CD8-positive, alpha-beta memory T cell (primary cell): Measurements from ENCODE around the gene GATM. TPM values are rescaled to one million over a fixed set of nuclear protein-coding genes. Genes with fewer than 3 reads are reported as not detected.
A peak's percentile ranks its signal among the peaks of the same experiment; 100 is the strongest.

Experiments used
- CTCF ChIA-PET: fragments of 350-600 bp; sonication (Branson Sonifier 250); formaldehyde crosslinking; loops from one replicate; lab custom pipeline; 2021; ENCODE audit warnings: antibody characterized with exemption; lab: Charles Lee
- POLR2A ChIA-PET: fragments of 350-600 bp; sonication (Branson Sonifier 250); formaldehyde crosslinking; loops from one replicate; lab custom pipeline; 2021; ENCODE audit warnings: antibody characterized with exemption; lab: Charles Lee
- DNase-seq, 5 donors: peaks; one replicate each; pipeline versions ENCODE4 v3.0.0 to v3.0.0-alpha.2; 2020 to 2022; ENCODE audit warnings: mixed read lengths in 1 of 5
- H3K27ac ChIP-seq: one replicate; pipeline ENCODE4 v1.7.0; 2013; ENCODE audit warnings: low read depth, mild to moderate bottlenecking, low read length, moderate library complexity
- H3K27me3 ChIP-seq: 2 replicates; pipeline ENCODE4 v1.7.0; 2013; ENCODE audit warnings: low read length, mild to moderate bottlenecking; ENCODE audit not compliant: insufficient read depth, poor library complexity, severe bottlenecking
- H3K36me3 ChIP-seq: 2 replicates; pipeline ENCODE4 v1.7.0; 2013; ENCODE audit warnings: mild to moderate bottlenecking, low read length, moderate library complexity; ENCODE audit not compliant: insufficient read depth
- H3K4me1 ChIP-seq: 2 replicates; pipeline ENCODE4 v1.7.0; 2013; ENCODE audit warnings: mild to moderate bottlenecking, low read length, moderate library complexity; ENCODE audit not compliant: insufficient read depth
- H3K4me3 ChIP-seq: 2 replicates; pipeline ENCODE4 v1.7.0; 2013; ENCODE audit warnings: mild to moderate bottlenecking, low read length
- H3K9me3 ChIP-seq: 2 replicates; pipeline ENCODE4 v1.7.0; 2013; ENCODE audit warnings: mild to moderate bottlenecking, low read length
- H3K27ac Mint-ChIP-seq, 8 donors: one replicate each; pipeline ENCODE4 v1.8.0; 2020 to 2021; ENCODE audit warnings: mixed read lengths in 8 of 8, mild to moderate bottlenecking in 6 of 8, inconsistent platforms in 3 of 8, moderate library complexity in 3 of 8
- H3K27me3 Mint-ChIP-seq, 2 donors: one replicate each; pipeline ENCODE4 v1.8.0; 2020 to 2021; ENCODE audit warnings: mixed read lengths in 2 of 2, mild to moderate bottlenecking in 1 of 2, moderate library complexity in 1 of 2
- H3K36me3 Mint-ChIP-seq, 3 donors: one replicate each; pipeline ENCODE4 v1.8.0; 2020 to 2021; ENCODE audit warnings: mixed read lengths in 3 of 3, inconsistent platforms in 1 of 3, mild to moderate bottlenecking in 1 of 3
- H3K4me1 Mint-ChIP-seq, 3 donors: one replicate each; pipeline ENCODE4 v1.8.0; 2020 to 2021; ENCODE audit warnings: mixed read lengths in 3 of 3, inconsistent platforms in 1 of 3, mild to moderate bottlenecking in 1 of 3
- H3K4me3 Mint-ChIP-seq, 7 donors: one replicate each; pipeline ENCODE4 v1.8.0; 2020 to 2021; ENCODE audit warnings: mixed read lengths in 7 of 7, mild to moderate bottlenecking in 6 of 7, moderate library complexity in 4 of 7, inconsistent platforms in 2 of 7
- H3K9me3 Mint-ChIP-seq, 5 donors: one replicate each; pipeline ENCODE4 v1.8.0; 2020 to 2022; ENCODE audit warnings: mixed read lengths in 5 of 5, mild to moderate bottlenecking in 3 of 5, moderate library complexity in 2 of 5, inconsistent platforms in 1 of 5
- polyA plus RNA-seq: library from polyadenylated mRNA; unstranded; fragments of 300-500 nt; fragmentation: Illumina TruSeq; gene quantifications from one replicate; pipeline ENCODE4 v1.2.3, GENCODE V29; 2021
- total RNA-seq, 2 experiments: library from RNA; stranded (reverse); gene quantifications; one replicate each; pipeline ENCODE4 v1.2.3, GENCODE V29; 2021

The GATM gene
- total and polyA plus RNA-seq, 3 experiments from 2014 or later: 0.43 to 2.4 (median 1.9) TPM

GRCh38 chr15:45347033-45347432 lies 31.3 kb downstream of the GATM start:
- no peak overlapping the region for H3K27ac ChIP-seq
- Mint-ChIP-seq H3K4me1 (no peaks in the 10 kb centered on the region), H3K27me3 (peaks cover 26 to 63% of the 10 kb centered on the region in 2 donors), H3K36me3 (no peaks in the 10 kb centered on the region), H3K27ac (no peak overlapping the region), H3K9me3 (no peaks in the 10 kb centered on the region), H3K4me3 (no peak overlapping the region)
- H3K4me1 ChIP-seq: no peaks in the 10 kb centered on the region
- no peaks in the 10 kb centered on the region for H3K9me3 ChIP-seq
- ChIA-PET POLR2A (no interaction called here), CTCF (no interaction called here)
- DNase-seq: no peak
- no peaks in the 10 kb centered on the region for H3K27me3 ChIP-seq
- no peak overlapping the region for H3K4me3 ChIP-seq
- no peaks in the 10 kb centered on the region for H3K36me3 ChIP-seq

- no peak overlapping the region for H3K27ac Mint-ChIP-seq
- no peak overlapping the region for H3K4me3 Mint-ChIP-seq
- no peak overlapping the region for H3K27ac ChIP-seq
- no peaks in the 10 kb centered on the region for H3K4me1 ChIP-seq
- ChIA-PET POLR2A (no interaction called here), CTCF (no interaction called here)
- H3K4me3 ChIP-seq: no peak overlapping the region
- no peaks in the 10 kb centered on the region for H3K9me3 Mint-ChIP-seq
- DNase-seq: no peak
- no peaks in the 10 kb centered on the region for H3K4me1 Mint-ChIP-seq
- no peaks in the 10 kb centered on the region for H3K9me3 ChIP-seq
- no peaks in the 10 kb centered on the region for H3K27me3 ChIP-seq
- peaks cover 30 to 62% of the 10 kb centered on the region in 2 donors for H3K27me3 Mint-ChIP-seq
- no peaks in the 10 kb centered on the region for H3K36me3 Mint-ChIP-seq
- no peaks in the 10 kb centered on the region for H3K36me3 ChIP-seq
Measured at GRCh38 chr15:45346381-45346780, 32.0 kb downstream of the GATM start.

DNA sequence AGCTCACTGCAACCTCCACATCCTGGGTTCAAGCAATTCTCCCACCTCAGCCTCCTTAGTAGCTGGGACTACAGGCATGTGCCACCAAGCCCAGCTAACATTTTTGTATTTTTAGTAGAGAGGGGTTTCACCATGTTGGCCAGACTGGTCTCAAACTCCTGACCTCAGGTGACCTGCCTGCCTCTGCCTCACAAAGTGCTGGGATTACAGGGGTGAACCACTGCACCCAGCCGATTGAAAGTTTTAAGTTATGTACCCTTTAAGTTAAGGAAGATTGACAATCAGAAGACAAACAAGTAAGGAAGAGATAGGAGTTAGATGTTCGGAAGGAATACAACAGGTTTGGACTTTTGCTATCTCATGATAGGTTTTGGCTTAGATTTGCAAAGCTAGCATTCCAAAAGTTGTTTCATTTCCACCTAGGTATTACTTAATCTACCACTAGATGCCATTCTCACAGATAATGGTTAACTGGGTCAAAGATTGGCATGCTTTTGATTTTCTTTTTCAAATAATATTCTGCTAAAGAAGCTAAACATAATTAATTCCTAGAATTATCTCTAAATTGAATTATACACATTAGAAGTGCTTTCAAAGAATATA lies 35.0 kb downstream of the GATM start:
- Mint-ChIP-seq H3K36me3 (peaks cover 0 to 2% (median 0%) of the 10 kb centered on the region in 3 donors), H3K27me3 (peaks cover 23 to 49% of the 10 kb centered on the region in 2 donors), H3K4me1 (peaks cover 3 to 9% (median 4%) of the 10 kb centered on the region in 3 donors), H3K4me3 (no peak overlapping the region), H3K9me3 (peaks cover 0 to 2% (median 0%) of the 10 kb centered on the region in 5 donors), H3K27ac (no peak overlapping the region)
- H3K4me3 ChIP-seq: no peak overlapping the region
- DNase-seq: no peak
- no peak overlapping the region for H3K27ac ChIP-seq
- no peaks in the 10 kb centered on the region for H3K9me3 ChIP-seq
- no peaks in the 10 kb centered on the region for H3K36me3 ChIP-seq
- H3K4me1 ChIP-seq: no peaks in the 10 kb centered on the region
- ChIA-PET CTCF (no interaction called here), POLR2A (no interaction called here)
- no peaks in the 10 kb centered on the region for H3K27me3 ChIP-seq

DNA sequence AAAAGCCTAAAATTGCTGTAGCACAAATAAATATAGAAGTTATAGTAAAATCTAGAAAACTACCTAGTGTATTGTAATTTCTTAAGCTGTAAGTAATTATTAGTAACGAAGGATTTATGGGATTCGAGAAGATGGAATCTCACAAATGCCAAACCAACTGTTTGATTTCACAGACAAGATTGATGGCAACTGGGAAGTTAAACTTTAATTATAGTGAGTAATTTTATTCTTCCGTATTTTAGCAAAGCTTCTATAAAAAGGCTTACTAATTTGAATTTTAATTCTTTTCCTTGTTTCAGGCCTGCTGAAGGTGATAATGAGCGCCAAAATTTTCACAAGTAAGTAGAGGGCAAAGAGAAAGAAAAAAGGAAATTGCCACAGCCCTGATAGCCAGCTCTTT lies 36.6 kb downstream of the GATM start:
- peaks cover 13 to 35% of the 10 kb centered on the region in 2 donors for H3K27me3 Mint-ChIP-seq
- H3K9me3 Mint-ChIP-seq: peaks cover 0 to 4% (median 3%) of the 10 kb centered on the region in 5 donors
- no peak overlapping the region for H3K27ac Mint-ChIP-seq
- H3K27me3 ChIP-seq: no peaks in the 10 kb centered on the region
- no peak overlapping the region for H3K4me3 ChIP-seq
- no peaks in the 10 kb centered on the region for H3K9me3 ChIP-seq
- peaks cover 5 to 15% (median 6%) of the 10 kb centered on the region in 3 donors for H3K4me1 Mint-ChIP-seq
- H3K4me3 Mint-ChIP-seq: no peak overlapping the region
- no peak for DNase-seq
- ChIA-PET POLR2A (no interaction called here), CTCF (no interaction called here)
- no peaks in the 10 kb centered on the region for H3K36me3 ChIP-seq
- no peaks in the 10 kb centered on the region for H3K4me1 ChIP-seq
- no peak overlapping the region for H3K27ac ChIP-seq
- H3K36me3 Mint-ChIP-seq: peaks cover 0 to 4% (median 0%) of the 10 kb centered on the region in 3 donors

DNA sequence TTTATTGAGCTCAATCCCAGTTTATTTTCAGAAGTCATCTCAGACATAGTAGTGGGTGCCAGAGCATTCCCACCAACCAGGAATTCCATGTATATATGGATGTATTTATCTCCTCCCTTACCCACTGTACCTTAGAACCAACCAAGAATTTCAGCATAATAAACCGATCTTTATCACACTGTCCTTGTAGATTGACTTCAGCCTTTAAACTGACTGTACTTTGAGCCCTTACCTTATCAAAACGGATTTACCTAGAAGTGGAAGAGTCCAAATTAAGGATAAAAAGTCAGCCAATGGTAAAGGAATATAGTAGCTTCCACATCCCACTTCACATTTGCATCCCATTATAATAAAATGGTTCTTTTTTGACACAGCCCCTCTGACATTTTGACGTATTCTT lies 37.9 kb downstream of the GATM start:
- H3K27ac ChIP-seq: no peak overlapping the region
- no peaks in the 10 kb centered on the region for H3K36me3 ChIP-seq
- CTCF ChIA-PET: no interaction called here
- H3K4me1 Mint-ChIP-seq: peaks cover 5 to 15% (median 6%) of the 10 kb centered on the region in 3 donors
- peaks cover 0 to 4% (median 0%) of the 10 kb centered on the region in 3 donors for H3K36me3 Mint-ChIP-seq
- DNase-seq: no peak
- no peaks in the 10 kb centered on the region for H3K9me3 ChIP-seq
- H3K27me3 Mint-ChIP-seq: peaks cover 8 to 24% of the 10 kb centered on the region in 2 donors
- no peak overlapping the region for H3K4me3 ChIP-seq
- H3K27me3 ChIP-seq: no peaks in the 10 kb centered on the region
- POLR2A ChIA-PET: no interaction called here
- no peak overlapping the region for H3K27ac Mint-ChIP-seq
- H3K4me1 ChIP-seq: no peaks in the 10 kb centered on the region
- H3K9me3 Mint-ChIP-seq: peaks cover 0 to 4% (median 3%) of the 10 kb centered on the region in 5 donors
- no peak overlapping the region for H3K4me3 Mint-ChIP-seq

DNA sequence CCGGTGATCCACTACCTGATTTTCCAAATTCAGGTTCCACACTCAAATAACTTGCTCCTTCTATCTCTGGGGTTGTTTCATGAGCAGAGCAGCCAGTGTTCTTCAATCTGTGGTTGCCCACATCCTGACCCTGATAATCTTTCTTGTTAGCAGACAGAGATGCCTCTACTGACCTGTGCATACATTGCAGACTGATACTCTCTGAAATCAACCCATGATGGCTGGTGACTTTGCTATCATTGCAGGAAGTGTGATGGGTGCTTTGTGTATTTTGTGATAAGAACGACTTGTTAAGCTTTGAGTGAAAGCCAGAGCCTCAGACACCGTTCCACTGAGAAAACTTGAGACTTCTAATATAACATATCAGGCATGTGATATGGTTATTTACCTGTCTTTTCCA lies 39.9 kb downstream of the GATM start:
- Histone ChIP-seq H3K9me3 (no peaks in the 10 kb centered on the region), H3K4me1 (no peaks in the 10 kb centered on the region), H3K27ac (no peak overlapping the region), H3K36me3 (no peaks in the 10 kb centered on the region), H3K27me3 (no peaks in the 10 kb centered on the region), H3K4me3 (no peak overlapping the region)
- H3K27me3 Mint-ChIP-seq: peaks cover 10 to 15% of the 10 kb centered on the region in 2 donors
- DNase-seq: peak in 1 of 5 donors; percentile 12
- H3K9me3 Mint-ChIP-seq: peaks cover 0 to 4% (median 3%) of the 10 kb centered on the region in 5 donors
- H3K4me3 Mint-ChIP-seq: no peak overlapping the region
- H3K36me3 Mint-ChIP-seq: peaks cover 0 to 4% (median 0%) of the 10 kb centered on the region in 3 donors
- POLR2A ChIA-PET: no interaction called here
- peaks cover 8 to 23% (median 11%) of the 10 kb centered on the region in 3 donors for H3K4me1 Mint-ChIP-seq
- CTCF ChIA-PET: interaction anchor here (1.4 kb wide), 1 partner anchor 15 kb away, joined by 3 read pairs; no protein-coding TSS in a partner anchor
- H3K27ac Mint-ChIP-seq: peak overlapping the region in 2 of 8 donors; percentile 3 to 36

DNA sequence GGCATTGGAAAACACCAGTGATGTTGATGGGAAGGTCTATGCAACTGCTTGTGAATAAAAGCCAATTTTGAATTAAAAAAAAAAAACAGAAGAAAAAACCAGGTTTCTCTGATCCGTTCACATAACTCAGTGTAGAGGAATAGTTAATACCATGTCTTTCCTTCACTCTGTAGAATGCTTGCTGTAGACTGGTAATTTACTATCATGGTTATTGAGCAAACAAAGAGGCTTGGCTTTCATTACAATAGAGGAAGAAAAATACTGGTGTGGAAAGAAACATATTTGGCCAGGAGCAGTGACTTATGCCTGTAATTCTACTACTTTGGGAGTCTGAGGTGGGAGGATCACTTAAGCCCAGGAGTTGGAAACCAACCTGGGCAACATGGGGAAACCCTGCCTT lies 41.1 kb downstream of the GATM start:
- Mint-ChIP-seq H3K36me3 (peaks cover 0 to 4% (median 0%) of the 10 kb centered on the region in 3 donors), H3K27ac (peak overlapping the region in 1 of 8 donors; percentile 26), H3K4me3 (no peak overlapping the region), H3K9me3 (peaks cover 0 to 4% (median 3%) of the 10 kb centered on the region in 5 donors), H3K27me3 (peaks cover 8 to 15% of the 10 kb centered on the region in 2 donors), H3K4me1 (peaks cover 8 to 23% (median 11%) of the 10 kb centered on the region in 3 donors)
- CTCF ChIA-PET: no interaction called here
- H3K9me3 ChIP-seq: no peaks in the 10 kb centered on the region
- no peaks in the 10 kb centered on the region for H3K4me1 ChIP-seq
- DNase-seq: no peak
- no peaks in the 10 kb centered on the region for H3K36me3 ChIP-seq
- no peak overlapping the region for H3K27ac ChIP-seq
- no peaks in the 10 kb centered on the region for H3K27me3 ChIP-seq
- no peak overlapping the region for H3K4me3 ChIP-seq
- POLR2A ChIA-PET: no interaction called here

- DNase-seq: no peak
- H3K4me1 ChIP-seq: no peaks in the 10 kb centered on the region
- ChIA-PET CTCF (no interaction called here), POLR2A (no interaction called here)
- H3K4me3 ChIP-seq: no peak overlapping the region
- Mint-ChIP-seq H3K4me1 (peaks cover 6 to 16% (median 9%) of the 10 kb centered on the region in 3 donors), H3K4me3 (no peak overlapping the region), H3K9me3 (peaks cover 0 to 4% (median 3%) of the 10 kb centered on the region in 5 donors), H3K27me3 (peaks cover 6 to 17% of the 10 kb centered on the region in 2 donors), H3K27ac (no peak overlapping the region), H3K36me3 (peaks cover 0 to 4% (median 0%) of the 10 kb centered on the region in 3 donors)
- no peak overlapping the region for H3K27ac ChIP-seq
- H3K9me3 ChIP-seq: no peaks in the 10 kb centered on the region
- no peaks in the 10 kb centered on the region for H3K27me3 ChIP-seq
- H3K36me3 ChIP-seq: no peaks in the 10 kb centered on the region
Measured at GRCh38 chr15:45333550-45333949, 44.8 kb downstream of the GATM start.
